ENCODE data around the gene HPSE.

HPSE gene

DNA sequence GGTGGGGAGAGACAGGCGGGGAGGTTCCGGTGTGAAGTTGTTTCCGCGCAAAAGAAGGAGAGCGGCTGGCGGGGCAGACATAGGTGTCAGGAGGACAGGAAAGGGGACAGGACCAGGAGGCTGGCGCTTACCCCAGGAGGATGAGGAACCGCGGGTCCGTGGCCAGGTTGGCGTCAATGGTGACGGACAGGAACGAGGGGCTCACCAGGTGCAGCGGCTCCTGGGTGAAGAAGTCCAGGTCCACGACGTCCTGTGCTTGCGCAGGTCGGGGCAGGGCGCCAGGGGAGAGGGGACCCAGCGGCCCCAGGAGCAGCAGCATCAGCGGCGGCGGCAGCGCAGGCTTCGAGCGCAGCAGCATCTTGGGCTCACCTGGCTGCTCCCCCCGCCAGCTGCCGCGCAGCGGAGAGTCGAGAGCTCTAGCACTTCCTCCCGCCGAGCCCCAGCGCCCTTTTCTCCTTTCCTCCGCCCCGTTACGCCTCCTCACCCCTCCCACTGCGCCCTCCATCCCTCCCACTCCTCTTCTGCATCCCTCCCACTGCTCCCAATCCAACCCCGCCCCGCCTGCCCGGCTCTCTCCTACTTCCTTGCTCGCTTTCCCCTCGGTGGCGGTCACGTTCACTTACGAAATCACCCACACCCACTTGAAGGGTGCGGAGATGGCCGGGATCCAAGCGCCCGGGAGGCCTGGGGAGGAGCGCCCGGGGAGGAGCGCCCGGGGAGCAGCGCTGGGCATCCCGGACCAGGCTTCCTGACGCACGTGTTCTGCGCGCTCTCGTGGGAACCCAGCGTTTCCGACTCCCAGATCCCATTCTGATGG is at the start of gene HPSE:
HPSE (minus strand) TSS at position 424 of the 817 bp plus-strand sequence; CDS start at position 358, 66 bp downstream.
- peak; percentile 75 for DNase-seq (ENCODE audit: low spot score)

- DNase-seq (ENCODE audit: low spot score), result no peak
Observed at GRCh38 chr4:83382850-83383249, 48.2 kb upstream of the HPSE start.

DNA sequence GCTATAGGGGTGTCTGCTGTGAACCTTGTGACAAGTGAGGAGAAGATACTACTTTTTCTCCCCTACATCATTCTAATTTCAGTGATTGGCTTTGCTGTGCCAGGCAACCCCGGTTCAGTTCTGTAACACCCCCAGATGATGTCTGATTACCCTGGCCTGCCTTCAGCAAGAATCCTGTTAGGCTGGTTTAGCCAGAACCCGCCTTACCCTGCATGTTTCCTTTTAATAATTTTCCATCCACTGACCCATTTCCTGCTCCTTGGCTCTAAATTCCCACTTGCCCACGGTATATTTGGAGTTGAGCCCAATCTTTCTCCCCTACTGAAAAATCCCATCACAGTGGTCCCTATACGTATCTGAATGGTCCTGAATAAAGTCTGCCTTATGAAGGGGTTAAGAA is 46.5 kb upstream of the HPSE start:
- DNase-seq (ENCODE audit: low spot score), result no peak

DNA sequence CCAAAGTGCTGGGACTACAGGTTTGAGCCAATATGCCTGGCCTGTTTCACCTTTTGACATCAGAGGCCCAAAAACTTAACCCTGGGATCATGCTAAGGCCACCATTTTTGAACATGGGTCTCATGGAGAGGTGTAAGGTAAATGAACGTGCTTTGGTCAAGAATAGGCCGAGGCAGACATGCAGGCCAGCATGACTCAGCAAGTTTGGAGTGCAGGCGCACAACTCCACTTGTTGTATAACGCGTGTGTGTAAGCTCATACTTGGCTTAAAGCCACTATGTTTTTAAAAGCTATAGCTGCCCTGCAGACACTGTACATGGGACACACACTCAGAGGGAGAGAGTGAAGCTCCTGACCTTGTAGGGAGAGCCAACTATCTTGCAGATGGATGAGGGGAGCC is 43.8 kb upstream of the HPSE start:
- no peak for DNase-seq (ENCODE audit: low spot score)

DNA sequence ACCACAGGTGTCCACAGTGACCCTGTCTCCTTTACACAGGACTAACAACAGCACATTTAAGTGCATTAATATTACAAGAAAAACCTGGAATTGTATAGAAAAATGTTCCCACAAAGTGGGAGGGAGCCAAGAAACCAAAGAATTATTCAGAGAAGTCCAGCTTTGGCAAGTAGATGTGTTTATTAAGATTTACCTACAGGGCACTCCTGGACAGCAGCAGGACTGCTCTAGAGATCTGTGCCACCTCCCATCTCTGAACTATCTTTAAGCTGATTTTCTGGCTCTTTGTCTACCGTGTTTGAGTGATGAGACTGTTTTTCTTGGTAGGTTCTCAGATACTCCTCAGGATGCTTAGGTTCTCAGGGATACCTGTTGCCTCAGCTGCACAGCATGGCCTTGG is 38.3 kb upstream of the HPSE start:
- no peak for DNase-seq (ENCODE audit: low spot score)

- DNase-seq (ENCODE audit: low spot score), result no peak
Observed at GRCh38 chr4:83371936-83372335, 37.3 kb upstream of the HPSE start.

DNA sequence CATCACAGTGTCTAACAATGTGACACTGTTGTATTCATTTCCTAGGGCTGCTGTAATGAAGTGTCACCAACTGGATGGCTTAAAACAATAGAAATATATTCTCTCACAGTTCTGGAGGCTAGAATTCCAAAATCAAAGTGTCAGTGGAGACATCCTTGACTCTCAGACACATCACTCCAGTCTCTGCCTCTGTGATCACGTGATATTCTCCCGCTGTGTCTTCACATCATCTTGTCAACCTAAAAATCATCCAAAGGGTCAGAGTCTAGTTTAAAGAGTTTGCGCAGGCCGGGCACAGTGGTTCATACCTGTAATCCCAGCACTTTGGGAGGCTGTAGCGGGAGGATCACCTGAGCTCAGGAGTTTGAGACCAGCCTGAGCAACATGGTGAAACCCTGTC is 36.6 kb upstream of the HPSE start:
- DNase-seq (ENCODE audit: low spot score), result no peak

DNA sequence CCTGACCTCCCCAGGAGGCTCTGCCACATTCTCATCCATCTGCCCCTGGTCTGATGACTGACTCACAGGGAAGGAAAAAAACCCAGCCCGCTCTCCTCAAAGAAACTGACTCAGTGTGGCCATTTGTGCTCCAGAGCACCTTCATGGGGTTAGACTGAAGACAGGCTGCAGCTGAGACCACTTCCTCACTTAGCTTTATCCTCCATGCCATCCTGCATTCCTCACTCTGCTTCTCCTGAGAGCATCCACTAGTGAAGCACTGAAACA is 35.9 kb upstream of the HPSE start:
- no peak for DNase-seq (ENCODE audit: low spot score)

DNA sequence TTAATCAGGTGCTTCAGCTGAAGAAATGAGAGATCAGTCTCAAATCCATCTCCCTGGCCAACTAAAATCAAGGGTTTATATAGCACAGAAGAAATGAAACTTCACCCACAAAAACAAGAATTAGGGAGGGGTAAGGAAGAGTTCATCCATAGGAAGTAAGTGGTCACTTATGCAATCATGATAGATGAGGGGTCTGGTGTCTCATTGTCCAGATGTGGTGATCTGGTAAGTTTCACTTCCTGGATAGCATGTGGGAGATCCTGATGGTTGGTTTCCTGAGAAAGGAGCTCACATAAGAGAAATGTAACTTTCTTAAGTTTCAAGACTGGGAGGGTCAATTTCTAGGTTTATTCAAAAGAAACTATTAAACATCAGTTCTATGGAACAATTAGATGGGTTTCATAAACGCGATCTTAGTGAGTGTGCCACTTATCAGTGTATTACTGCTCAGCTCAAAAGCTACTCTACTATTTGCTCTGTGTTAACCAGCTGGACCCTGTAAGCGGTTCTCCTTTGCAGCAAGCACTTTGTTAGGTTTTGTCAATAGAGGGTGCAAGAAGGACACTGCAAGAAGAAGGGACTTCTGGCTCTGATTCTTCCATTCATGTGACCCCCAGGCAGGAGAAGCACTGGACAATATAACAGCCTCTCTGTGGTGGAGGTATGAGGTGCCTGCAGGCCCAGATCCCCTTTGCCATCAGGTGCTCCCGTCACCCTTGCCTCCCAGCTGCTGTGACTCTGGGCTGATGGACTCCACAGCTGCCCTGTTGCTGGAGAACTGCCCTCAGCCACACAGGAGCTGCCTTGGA is 35.4 kb upstream of the HPSE start:
- no peak for DNase-seq (ENCODE audit: low spot score)

DNA sequence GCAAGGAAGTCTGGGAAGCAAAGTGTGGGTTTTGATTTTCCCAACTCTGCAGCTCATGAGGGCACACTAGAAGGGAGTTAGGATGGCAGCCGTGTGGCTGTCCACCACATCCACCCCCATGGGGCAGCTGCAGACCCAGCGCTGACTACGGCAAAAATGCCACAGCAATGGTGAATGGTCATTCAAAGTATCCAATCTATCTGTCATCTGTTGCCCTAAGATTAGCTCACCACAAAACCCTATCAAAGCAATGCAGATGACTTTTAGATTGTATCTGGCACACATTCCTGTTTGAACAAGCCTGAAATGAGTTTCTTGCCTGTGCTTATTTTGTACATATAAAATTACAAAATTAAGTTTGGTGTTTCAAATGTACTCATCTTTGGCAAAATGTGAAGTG is 29.7 kb upstream of the HPSE start:
- no peak for DNase-seq (ENCODE audit: low spot score)

GRCh38 chr4:83362492-83363329 is 28.1 kb upstream of the HPSE start:
- peak; percentile 47 for DNase-seq (ENCODE audit: low spot score)

- no peak for DNase-seq (ENCODE audit: low spot score)
Observed at GRCh38 chr4:83361416-83362103, 26.9 kb upstream of the HPSE start.

DNA sequence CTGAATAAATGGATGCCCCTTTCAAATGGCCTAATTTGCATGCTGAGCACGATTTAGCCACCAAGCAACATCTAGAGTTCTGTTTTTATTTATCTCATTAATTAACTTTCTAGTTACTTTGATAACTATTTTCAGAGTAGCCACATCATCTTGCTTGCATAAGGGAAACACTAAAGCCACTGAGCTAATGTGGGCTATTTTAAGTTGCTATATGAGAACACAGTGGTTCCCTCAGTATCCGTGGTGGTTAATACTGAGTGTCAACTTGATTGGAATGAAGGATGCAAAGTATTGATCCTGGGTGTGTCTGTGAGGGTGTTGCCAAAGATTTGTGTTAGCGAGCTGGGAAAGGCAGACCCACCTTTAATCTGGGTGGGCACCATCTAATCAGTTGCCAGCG is 25.4 kb upstream of the HPSE start:
- no peak for DNase-seq (ENCODE audit: low spot score)

- DNase-seq (ENCODE audit: low spot score), result peak; percentile 66
Observed at GRCh38 chr4:83358410-83358809, 23.8 kb upstream of the HPSE start.

- peak; percentile 56 for DNase-seq (ENCODE audit: low spot score)
Observed at GRCh38 chr4:83356899-83357661, 22.4 kb upstream of the HPSE start.

- no peak for DNase-seq (ENCODE audit: low spot score)
Observed at GRCh38 chr4:83353516-83353915, 18.9 kb upstream of the HPSE start.

- no peak for DNase-seq (ENCODE audit: low spot score)
Observed at GRCh38 chr4:83348074-83348473, 13.4 kb upstream of the HPSE start.

GRCh38 chr4:83342476-83342875 is 7.8 kb upstream of the HPSE start:
- DNase-seq (ENCODE audit: low spot score), result no peak

GRCh38 chr4:83340692-83341343 is 6.2 kb upstream of the HPSE start:
- DNase-seq (ENCODE audit: low spot score), result no peak

GRCh38 chr4:83339573-83339972 is 4.9 kb upstream of the HPSE start:
- no peak for DNase-seq (ENCODE audit: low spot score)

DNA sequence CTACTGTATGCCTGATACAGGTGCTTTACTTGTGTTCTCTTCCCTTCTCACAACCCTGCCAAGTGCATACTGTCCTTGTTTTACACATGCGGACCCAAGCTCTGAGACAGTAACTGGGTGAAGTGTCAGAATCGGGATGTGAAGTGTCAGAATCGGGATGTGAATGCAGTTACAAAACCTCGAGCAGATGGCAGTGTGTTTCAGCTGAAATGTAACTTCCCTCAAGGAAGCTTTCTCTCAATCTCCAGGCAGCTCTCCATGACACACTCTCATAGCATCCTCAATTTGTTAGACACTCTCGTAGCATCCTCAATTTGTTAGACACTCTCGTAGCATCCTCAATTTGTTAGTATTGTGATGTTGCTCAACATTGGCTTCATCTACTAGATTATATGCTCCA is 1.1 kb upstream of the HPSE start:
- no peak for DNase-seq (ENCODE audit: low spot score)

Data from AG20443 (cell line).